HG03095 (cell line): ENCODE data around the gene SORCS1.
"Not testable (repeated sequence)": the region's sequence is repeated elsewhere in the genome, so short reads cannot be mapped to it uniquely, and the experiment has no call there.

Experiments
- ATAC-seq: cut with Tn5 transposase; IDR thresholded peaks from one replicate; pipeline ENCODE4 v1.9.1; 2021; ENCODE audit warnings: moderate library complexity; ENCODE audit not compliant: unreplicated experiment

SORCS1 gene

DNA sequence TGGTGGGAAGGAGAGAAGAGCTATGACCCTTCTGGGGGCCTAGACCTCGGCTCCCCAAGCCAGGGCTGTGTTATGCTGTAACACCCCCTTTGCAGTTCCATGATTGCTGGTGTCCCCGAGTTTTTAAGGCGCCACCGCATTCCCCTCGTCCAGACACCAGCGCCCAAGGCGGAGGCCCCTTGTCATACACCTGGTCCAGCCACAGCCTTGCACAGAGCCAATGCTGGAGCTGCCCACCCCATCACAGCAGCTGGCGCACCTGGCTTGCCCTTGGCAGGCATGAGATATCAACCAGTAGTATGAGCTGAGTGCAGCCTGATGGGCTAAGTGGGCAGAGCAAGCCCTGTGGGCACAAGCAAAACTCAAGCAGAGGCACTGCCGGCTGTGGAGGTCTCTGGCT is 209.4 kb downstream of the SORCS1 start:
- no peak for ATAC-seq

GRCh38 chr10:106952033-106952432 is 212.5 kb downstream of the SORCS1 start:
- ATAC-seq = no peak

DNA sequence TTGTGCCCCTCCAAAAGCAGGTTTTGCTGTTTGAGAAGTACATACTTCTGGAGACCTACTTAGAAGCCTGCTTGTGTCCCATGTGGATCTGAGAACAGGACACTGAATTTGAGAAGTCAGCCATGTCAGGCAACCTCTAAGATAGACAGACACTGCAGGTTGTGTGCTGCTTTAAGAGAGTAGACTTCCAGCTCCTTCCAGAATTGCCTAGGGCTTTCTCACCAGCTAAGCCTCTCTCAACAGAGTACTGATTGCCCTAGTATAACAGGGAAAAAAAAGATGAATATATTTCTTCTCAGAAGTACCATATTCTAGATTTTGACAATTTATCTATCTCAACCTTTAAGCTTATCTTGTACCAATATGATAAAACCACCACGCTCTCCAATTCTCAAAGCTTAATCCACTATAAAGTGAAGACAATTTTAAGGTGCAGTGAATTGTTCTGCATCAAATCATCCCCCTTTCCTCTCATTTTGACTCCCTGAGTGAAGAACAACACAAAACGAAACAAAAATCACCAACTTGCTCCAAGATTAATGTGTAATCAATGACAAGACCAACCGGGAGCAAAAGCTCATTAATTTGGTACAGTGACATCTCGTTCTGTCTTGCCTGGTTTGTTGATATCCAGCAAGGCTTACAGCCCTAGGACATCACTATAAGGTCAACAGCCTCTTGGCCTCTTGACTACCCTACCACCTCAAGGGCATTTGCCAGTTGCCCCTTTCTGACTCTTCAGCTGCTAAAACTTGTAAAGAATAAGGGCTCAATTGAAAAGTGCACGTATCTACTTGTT is 214.6 kb downstream of the SORCS1 start:
- ATAC-seq = no peak

DNA sequence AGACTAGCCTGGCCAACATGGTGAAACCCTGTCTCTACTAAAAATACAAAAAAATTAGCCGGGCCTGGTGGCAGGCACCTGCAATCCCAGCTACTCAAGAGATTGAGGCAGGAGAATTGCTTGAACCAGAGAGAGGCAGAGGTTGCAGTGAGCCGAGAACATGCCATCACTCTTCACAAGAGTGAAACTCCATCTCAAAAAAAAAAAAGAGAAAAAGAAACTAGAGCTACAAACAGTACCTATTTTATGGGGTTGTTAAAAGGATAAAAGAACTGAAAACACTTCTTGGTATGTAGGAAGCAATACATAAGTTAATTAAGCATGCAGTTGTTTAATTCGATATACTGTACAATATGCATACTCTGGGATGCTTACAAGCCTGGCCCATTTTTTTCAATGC is 216.9 kb downstream of the SORCS1 start:
- no peak for ATAC-seq

DNA sequence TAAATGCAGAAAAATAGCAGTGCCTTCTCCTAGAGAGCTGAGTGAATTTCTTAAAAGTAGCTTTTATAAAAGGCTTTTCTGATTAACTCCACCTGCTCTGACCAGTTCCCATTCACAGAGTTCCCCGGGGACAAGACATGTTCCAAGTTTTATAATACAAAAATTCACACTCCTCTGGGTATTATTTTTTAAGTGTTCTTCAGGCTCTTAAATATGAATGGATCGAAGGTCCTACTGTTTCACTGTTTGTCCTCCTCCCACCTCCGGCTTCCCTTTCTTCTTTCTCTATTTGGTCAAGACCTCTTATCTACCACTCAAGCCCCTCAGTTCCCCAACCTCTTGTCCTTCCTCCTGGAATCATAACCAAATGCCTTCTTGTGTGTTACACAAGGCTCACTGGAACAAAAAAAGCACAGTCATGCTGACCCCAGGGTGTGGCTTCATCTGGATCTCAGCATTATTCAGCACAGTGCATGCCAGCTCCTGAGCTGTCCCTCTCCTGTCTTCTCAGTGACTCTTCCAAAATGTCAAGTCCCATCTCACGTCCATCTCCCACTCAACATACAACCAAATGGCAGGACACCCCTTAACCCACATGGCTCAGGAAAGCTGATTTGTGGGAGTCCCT is 222.4 kb downstream of the SORCS1 start:
- ATAC-seq = no peak

DNA sequence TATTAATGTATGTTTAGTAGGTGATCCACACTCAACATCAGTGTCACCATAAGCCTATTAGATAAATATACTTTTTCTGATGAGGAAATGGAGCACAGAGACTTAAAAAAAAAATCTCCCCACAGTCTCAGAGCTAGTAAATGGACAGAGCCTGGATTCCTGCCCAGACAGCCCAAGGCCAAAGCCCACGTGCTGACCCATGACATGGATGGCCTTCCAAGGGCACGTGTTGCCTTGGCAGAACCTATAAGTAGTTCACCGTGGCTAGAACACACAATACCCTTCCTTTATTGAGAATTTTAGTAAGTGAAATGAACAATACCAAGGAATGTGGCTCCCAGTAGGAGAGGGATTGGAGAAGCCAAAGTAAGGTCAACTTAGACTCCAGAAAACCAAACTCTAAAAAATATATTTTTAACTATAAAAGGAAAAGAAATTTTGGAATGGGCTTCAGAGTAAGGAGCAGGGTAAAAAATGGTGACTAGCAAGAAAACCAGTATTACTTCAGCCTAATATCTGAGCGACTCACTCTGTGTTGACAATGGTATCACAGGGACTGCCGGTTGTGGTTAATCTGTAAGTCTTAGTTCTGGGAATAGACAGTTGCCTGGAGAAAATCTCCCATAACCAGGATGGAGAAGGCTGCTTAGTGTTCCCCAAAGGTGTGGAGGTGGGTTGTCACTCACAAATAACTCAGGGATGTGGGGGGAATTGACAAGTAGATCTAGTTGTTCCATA is 223.0 kb downstream of the SORCS1 start:
- no peak for ATAC-seq

- ATAC-seq = no peak
Measured at GRCh38 chr10:106938513-106938912, 226.0 kb downstream of the SORCS1 start.

DNA sequence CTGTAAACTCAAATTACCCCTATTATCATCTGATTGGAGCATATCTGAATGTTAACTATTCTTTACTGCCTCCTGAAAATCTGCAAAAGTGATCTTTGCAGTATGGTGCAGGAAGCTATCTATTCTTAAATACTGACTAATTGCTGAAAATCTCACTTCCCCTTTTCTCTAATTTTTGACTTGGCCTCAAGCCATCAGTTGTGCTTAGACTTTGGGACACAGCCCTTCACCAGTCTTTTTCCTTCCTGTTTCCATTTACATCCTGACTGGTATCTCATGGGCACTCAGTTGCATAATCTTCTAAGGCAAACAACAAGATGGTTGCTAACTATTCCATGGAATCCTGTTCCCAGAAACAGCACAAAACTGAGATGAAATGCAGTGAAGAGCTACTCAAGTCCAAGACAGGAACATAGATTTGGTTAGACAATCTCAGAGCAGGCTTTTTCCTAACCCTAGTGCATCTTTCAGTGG is 228.5 kb downstream of the SORCS1 start:
- ATAC-seq = peak; percentile 66

DNA sequence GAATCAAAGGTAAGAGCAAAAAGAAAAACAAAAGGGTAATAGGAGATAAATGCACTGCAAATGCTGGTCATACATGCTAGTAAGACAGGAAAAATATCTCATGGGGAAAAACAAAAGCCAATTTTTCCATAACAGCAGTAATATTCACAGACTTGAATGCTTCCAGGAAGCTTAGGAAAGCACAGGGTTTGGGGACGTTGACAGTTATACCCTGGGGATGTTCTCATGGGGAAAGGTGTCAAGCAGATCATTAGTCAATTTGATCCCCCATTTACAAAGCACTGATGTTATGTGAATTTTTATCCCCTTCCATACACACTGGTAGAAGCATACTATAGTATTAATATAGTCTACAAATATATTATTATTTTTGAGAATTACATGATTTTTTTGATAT is 232.7 kb downstream of the SORCS1 start:
- ATAC-seq = no peak

DNA sequence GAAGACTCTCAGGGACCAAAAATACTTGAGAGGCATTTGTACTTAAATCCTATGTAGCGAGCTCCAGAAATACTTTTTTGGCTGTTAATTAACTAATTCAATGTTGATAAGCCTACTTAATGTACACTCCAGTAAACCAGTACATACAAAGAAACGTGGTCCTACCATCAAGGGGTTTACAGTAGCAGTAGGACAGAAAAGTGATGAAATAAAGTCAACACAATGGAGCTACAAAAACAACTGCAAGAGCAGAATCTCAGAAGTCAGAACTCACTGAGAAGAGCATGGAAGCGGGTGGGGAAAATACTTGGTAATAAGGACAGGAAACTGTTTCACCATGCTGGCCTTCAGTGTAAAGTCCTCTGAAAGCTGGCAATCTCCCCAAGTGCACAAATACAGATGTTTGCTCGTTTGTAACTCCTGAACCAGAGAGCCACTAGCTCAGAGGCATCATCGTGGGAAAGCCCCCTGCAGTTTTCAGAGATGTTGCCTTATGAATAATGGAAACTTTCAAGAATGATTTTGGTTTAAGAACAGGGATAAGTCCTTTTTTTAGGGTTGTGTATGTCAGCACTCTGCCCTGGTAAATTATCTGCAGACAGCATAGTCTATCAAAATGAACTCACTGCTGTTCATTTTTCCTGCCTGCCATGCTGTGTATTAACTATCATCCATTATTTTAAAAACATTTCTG is 233.2 kb downstream of the SORCS1 start:
- ATAC-seq = peak; percentile 73

DNA sequence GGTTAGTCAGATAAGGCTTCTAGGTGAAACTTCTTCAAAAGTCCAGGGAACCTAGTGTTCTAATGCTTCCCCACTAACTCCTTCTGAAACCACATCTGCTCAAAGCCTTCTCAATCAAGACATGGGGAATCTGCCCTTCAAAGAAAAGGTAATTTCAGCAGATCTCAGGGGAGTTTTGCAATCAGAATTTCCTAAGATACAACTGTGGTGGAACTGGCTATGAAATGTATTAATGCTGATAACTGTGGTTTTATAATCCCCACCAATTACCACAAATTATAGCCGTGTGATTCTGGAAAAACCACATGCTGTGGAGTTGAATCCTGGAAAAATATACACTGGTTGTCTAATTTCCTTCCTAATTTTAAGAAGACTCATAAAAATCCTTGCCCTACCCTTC is 233.8 kb downstream of the SORCS1 start:
- ATAC-seq = no peak

DNA sequence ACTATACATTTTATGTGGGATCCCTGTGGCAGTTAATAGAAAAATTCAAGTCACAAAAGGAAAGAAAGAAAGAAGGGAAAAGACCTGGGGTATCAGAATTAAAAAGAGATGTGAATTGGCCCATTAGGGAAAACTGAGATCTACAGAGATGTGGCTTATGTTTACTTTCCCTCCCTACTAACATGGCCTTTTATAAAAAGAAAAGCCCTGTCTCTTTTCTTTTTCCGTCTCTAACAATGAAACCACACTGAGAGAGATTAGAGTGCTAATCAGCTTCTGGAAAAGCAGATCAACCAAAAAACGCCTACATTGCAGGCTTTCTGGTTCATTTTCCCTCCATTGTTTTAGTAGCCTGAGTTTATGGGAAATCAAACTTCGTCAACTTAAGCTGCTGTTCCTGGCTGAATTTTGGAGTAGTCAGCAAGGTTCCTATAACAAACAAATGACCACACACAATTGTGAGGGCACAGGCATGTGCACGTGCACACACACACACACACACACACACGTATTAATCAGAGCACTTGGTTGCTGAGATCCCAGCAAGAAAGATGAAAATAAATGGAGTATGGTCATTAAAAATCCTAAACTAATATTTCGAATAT is 235.1 kb downstream of the SORCS1 start:
- ATAC-seq = no peak

DNA sequence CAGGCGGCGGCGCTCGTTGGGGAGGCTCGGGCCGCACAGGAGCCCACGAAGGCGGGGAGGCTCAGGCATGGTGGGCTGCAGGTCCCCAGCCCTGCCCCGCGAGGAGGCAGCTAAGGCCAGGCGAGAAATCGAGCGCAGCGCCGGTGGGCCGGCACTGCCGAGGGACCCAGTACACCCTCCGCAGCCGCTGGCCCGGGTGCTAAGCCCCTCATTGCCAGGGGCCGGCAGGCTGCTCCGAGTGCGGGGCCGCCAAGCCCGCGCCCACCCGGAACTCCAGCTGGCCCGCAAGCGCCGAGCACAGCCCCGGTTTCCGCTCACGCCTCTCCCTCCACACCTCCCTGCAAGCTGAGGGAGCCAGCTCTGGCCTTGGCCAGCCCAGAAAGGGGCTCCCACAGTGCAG is 236.4 kb downstream of the SORCS1 start:
- ATAC-seq = not testable (repeated sequence)

DNA sequence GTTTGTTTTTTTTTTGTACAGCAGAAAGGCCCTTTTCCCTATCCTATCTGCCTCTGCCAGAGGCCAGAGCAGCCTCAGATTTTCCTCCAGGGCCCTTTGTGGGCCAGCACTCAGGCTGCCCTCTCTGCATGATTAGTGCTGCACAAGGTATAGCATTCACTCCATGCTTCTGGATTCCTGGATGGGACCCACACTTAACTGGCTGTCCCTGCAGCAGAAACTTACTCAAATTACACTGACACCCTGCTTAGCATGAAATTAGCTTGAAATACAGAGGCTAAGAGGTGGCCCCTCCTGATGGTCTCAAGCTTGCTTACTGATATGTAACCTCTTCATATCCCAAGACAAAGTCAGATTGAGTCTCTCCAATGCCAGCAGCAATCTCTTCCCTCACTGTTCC is 239.3 kb downstream of the SORCS1 start:
- ATAC-seq = no peak

GRCh38 chr10:106920538-106920937 is 244.0 kb downstream of the SORCS1 start:
- no peak for ATAC-seq

- peak; percentile 85 for ATAC-seq
Measured at GRCh38 chr10:106919871-106920282, 244.6 kb downstream of the SORCS1 start.

DNA sequence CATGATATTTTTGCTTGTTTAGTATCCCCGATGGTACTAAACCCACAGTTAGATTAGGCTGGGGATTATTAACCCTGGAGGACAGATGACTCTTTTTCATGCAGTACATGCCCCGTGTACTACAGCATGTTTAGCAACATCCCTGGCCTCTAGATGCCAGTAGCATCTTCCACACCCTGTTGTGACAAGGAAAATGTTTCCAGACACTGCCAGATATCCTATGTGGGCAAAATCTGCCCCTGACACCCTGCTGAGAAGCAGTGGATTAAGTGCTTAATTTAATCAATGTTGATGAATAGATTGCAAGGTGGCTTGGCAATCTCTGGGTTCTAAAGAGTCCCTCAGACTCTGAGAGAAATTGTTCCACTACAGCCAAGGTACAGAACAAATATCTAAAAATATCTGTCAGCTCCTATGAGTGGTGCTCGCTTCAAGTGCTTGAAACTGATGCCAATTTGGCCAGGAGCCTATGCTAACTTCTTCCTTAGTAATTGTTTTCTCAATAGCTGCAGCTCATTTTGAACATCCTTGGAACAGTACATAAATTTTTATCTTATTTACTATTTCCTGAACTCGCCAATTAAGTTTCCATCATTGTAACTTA is 247.0 kb downstream of the SORCS1 start:
- no peak for ATAC-seq

DNA sequence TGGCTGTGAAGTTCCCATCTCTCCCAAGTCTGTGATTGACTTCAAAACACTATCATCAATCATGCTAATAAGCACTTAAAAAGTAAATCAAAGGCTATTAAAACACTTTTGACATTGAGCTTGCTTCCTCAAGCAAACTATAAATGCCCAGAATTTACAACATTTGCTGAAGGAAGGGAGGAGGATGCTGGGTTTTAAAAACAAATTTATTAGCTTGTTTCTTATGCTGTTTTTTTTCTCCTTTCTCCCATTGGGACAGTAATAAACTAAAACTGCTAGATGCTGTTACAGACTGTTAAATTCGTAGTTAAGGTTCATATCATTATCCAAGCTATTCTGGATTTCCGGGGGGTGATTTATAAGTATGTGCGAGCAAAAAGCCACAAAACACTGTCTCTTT is 250.5 kb downstream of the SORCS1 start:
- no peak for ATAC-seq

GRCh38 chr10:106913348-106913747 is 251.2 kb downstream of the SORCS1 start:
- ATAC-seq = no peak

DNA sequence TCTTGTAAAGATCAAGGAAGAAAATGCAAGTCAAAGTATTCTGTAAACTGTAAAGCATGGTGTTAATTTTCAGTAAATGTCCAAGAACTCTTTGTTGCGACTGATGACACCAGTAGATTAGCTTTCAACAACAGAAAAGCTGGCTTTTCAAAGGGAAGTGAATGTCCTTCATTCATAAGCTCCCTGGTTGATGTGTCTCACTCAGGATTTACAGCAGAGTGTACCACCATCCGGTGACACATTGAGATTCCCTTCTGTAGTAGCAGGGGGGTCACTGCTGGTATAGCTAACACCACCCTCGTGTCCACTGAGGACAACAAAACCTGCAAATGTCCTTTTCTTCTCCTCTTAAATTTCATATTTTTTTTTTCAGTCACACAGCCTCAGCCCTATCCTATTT is 253.4 kb downstream of the SORCS1 start:
- ATAC-seq = no peak
